ENCODE measurements around the gene PITPNC1. TPM values are rescaled to one million over a fixed set of nuclear protein-coding genes. Genes with fewer than 3 reads are reported as not detected.

PITPNC1 gene
- total RNA-seq, 2 donors from 2014 or later: 10.8 to 20.4 TPM

DNA sequence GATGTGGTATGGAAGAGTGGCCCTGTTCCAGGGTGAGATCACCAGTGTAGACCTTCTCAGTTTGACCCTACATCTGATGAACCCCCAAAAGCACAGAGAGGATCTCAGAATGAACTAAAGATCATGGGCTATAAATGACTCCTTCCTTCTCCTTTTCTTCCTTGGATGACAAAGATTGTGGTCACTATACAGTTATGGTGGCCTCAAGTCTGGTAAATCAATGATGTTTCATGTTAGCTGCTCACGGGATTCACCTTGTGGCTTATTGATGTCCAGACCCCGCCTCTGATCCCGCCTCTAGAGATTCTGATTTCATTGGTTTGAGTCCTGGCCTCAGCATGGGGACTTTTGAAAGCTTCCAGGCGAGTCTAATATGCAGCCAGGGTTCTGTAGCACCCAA is 112.2 kb downstream of the PITPNC1 start:
- TF ChIP-seq, protein P1, sequence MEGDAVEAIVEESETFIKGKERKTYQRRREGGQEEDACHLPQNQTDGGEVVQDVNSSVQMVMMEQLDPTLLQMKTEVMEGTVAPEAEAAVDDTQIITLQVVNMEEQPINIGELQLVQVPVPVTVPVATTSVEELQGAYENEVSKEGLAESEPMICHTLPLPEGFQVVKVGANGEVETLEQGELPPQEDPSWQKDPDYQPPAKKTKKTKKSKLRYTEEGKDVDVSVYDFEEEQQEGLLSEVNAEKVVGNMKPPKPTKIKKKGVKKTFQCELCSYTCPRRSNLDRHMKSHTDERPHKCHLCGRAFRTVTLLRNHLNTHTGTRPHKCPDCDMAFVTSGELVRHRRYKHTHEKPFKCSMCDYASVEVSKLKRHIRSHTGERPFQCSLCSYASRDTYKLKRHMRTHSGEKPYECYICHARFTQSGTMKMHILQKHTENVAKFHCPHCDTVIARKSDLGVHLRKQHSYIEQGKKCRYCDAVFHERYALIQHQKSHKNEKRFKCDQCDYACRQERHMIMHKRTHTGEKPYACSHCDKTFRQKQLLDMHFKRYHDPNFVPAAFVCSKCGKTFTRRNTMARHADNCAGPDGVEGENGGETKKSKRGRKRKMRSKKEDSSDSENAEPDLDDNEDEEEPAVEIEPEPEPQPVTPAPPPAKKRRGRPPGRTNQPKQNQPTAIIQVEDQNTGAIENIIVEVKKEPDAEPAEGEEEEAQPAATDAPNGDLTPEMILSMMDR (IDR thresholded peaks at IDR 0.05): no peak
- H3K27me3 ChIP-seq: no peaks in the 10 kb centered on the region
- H3K9ac ChIP-seq (ENCODE audit: low read depth in 2 of 2, low read length in 2 of 2): no peak overlapping the region
- no peak overlapping the region for H3K4me3 ChIP-seq
- no peaks in the 10 kb centered on the region for H3K36me3 ChIP-seq
- no peak overlapping the region for H3K27ac ChIP-seq
- DNase-seq: no peak
- no peaks in the 10 kb centered on the region for H3K9me3 ChIP-seq
- intact Hi-C loops (cut with DNase I): no loop called here
- no peaks in the 10 kb centered on the region for H3K4me1 ChIP-seq

DNA sequence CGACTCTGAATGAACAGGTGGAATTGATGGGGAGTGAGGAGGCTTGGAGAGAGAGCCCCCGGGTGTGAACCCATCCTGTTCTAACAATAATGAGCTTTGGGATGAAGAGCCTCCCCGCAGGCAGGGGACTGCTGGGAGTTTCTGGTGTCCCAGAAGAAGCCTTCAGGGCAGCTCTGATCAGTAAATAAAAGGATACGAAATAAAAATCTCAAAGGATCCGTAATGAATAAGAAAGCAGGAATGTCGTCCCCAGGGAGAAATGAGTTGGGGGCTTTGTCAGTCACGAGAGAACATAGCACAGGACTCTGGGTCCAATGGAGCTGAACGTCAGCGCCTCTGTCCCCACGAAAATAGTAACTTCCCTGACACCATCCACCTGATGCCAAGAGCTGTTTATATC is 113.4 kb downstream of the PITPNC1 start:
- Histone ChIP-seq H3K4me1 (no peaks in the 10 kb centered on the region), H3K4me3 (no peak overlapping the region), H3K9me3 (no peaks in the 10 kb centered on the region), H3K9ac (ENCODE audit: low read depth in 2 of 2, low read length in 2 of 2) (no peak overlapping the region), H3K36me3 (no peaks in the 10 kb centered on the region), H3K27ac (no peak overlapping the region), H3K27me3 (no peaks in the 10 kb centered on the region)
- intact Hi-C loops (cut with DNase I): no loop called here
- TF ChIP-seq, protein P1 (IDR thresholded peaks at IDR 0.05): no peak
- no peak for DNase-seq

DNA sequence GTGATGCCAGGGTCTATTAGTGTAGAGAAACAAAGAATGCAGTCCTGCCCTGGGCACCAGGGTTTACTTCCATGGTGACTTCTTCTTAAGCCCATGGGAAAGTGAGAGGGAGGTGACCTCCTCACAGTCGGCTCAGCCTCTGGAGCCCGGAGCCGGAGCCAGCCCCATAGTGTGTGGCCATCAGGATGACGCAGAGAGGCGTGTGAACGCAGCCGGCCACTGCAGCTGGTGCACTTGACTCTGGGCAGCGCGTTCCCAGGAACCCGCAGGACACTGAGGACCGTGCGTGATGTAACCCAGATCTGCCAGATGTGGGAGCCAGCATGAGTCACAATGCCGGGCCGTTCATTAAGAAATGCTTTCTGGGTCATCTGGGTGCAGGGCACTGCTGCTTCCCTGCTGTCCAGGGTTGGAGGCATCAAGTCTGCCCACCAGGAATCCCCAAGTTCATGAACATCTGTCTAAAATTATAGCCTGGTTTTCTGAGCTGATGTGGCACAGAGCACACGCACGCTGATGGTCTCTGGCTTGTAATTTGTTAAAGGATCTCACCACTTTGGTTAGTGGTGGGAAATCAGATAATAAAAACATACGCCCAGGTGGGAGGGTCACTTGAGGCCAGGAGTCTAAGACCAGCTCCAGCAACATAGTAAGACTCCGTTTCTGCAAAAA is 114.1 kb downstream of the PITPNC1 start:
- no peaks in the 10 kb centered on the region for H3K27me3 ChIP-seq
- peak; percentile 51 for DNase-seq
- no peaks in the 10 kb centered on the region for H3K36me3 ChIP-seq
- H3K9ac ChIP-seq (ENCODE audit: low read depth in 2 of 2, low read length in 2 of 2): no peak overlapping the region
- TF ChIP-seq, protein P1 (IDR thresholded peaks at IDR 0.05): no peak
- intact Hi-C loops (cut with DNase I): no loop called here
- no peaks in the 10 kb centered on the region for H3K4me1 ChIP-seq
- H3K9me3 ChIP-seq: no peaks in the 10 kb centered on the region
- no peak overlapping the region for H3K4me3 ChIP-seq
- H3K27ac ChIP-seq: no peak overlapping the region

DNA sequence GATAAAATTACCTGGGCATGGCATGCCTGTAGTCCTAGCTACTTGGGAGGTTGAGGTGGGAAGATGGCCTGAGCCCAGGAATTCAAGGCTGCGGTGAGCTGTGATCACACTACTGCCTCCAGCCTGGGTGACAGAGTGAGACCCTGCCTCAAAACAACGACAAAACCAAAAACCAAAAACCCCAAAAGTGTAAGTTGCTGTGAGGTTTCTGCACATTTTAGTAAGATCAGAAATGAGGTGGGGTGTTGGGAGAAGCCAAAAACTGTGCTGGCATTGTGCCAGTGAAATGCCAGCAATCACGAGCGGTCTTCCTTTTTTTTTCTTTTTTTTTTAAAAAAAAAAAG is 114.6 kb downstream of the PITPNC1 start:
- Histone ChIP-seq H3K4me3 (no peak overlapping the region), H3K9me3 (no peaks in the 10 kb centered on the region), H3K9ac (ENCODE audit: low read depth in 2 of 2, low read length in 2 of 2) (no peak overlapping the region), H3K36me3 (no peaks in the 10 kb centered on the region), H3K27ac (no peak overlapping the region), H3K4me1 (no peaks in the 10 kb centered on the region), H3K27me3 (no peaks in the 10 kb centered on the region)
- DNase-seq: no peak
- intact Hi-C loops (cut with DNase I): no loop called here
- TF ChIP-seq, protein P1 (IDR thresholded peaks at IDR 0.05): no peak

DNA sequence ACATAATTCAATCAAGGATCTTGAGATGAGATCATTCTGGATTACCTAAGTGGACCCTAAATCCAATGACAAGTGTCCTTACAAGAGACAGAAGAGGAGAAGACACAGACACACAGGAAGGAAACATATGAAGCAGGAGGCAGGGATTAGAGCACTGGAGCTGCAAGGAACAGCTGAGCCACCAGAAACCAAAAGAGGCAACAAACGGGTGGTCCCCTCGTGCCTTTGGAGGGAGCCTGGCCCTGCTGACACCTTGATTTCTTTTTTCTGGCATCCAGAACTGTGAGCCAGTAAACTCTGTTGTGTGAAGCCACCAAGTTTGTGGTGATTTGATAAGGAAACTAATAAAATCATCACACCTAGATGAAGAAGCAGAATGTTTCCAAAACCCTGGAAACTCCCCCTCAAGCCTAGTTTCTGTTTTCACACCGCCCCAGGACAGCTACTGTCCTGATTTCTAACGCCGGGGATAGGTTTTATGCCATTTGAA is 115.2 kb downstream of the PITPNC1 start:
- Histone ChIP-seq H3K4me3 (no peak overlapping the region), H3K9ac (ENCODE audit: low read depth in 2 of 2, low read length in 2 of 2) (no peak overlapping the region), H3K27me3 (no peaks in the 10 kb centered on the region), H3K9me3 (no peaks in the 10 kb centered on the region), H3K36me3 (no peaks in the 10 kb centered on the region), H3K27ac (no peak overlapping the region), H3K4me1 (no peaks in the 10 kb centered on the region)
- no peak for DNase-seq
- TF ChIP-seq, protein P1 (IDR thresholded peaks at IDR 0.05): no peak
- intact Hi-C loops (cut with DNase I): no loop called here

Measured in colonic mucosa (tissue), 4 donors.